GM23338 (cell line): Measurements from ENCODE around the gene SUCNR1. TPM values are rescaled to one million over a fixed set of nuclear protein-coding genes. Genes with fewer than 3 reads are reported as not detected.

Experiments used
- ATAC-seq: fragments of 200-7000 bp; cut with Tn5 transposase; 3 replicates; pipeline ENCODE4 v1.9.1; 2020
- DNase-seq: peaks from one replicate; pipeline ENCODE4 v3.0.0-alpha.2; 2015; ENCODE audit warnings: low spot score
- H2AFZ ChIP-seq: fragments of 200-600 bp; sonication (generic); 2 replicates; pipeline ENCODE4 v1.8.0; 2016; ENCODE audit warnings: antibody characterized with exemption, mild to moderate bottlenecking, moderate library complexity
- H3F3A ChIP-seq: fragments of 200-600 bp; sonication (generic); replicated peaks from 2 replicates; pipeline ENCODE4 v1.8.0; 2017; ENCODE audit warnings: antibody characterized with exemption, mixed run types, low read depth
- H3K27ac ChIP-seq: fragments of 200-600 bp; sonication (generic); 2 replicates; pipeline ENCODE4 v1.6.1; 2016; ENCODE audit warnings: low read depth
- H3K27me3 ChIP-seq: fragments of 200-600 bp; sonication (generic); 2 replicates; pipeline ENCODE4 v1.8.0; 2016; ENCODE audit warnings: mild to moderate bottlenecking, mixed run types, moderate library complexity; ENCODE audit not compliant: insufficient read depth
- H3K36me3 ChIP-seq: fragments of 200-600 bp; sonication (generic); 2 replicates; pipeline ENCODE4 v1.8.0; 2016; ENCODE audit warnings: mild to moderate bottlenecking; ENCODE audit not compliant: insufficient read depth
- H3K4me1 ChIP-seq: fragments of 200-600 bp; sonication (generic); 2 replicates; pipeline ENCODE4 v1.8.0; 2016; ENCODE audit warnings: mild to moderate bottlenecking, moderate library complexity; ENCODE audit not compliant: insufficient read depth
- H3K4me2 ChIP-seq: fragments of 200-600 bp; sonication (generic); 2 replicates; pipeline ENCODE4 v1.7.1; 2017; ENCODE audit warnings: mixed run types
- H3K4me3 ChIP-seq: fragments of 200-600 bp; sonication (generic); 2 replicates; pipeline ENCODE4 v1.6.1; 2016; ENCODE audit warnings: mixed run types
- H3K79me2 ChIP-seq: fragments of 200-600 bp; sonication (generic); replicated peaks from 2 replicates; pipeline ENCODE4 v1.8.0; 2017; ENCODE audit warnings: mild to moderate bottlenecking; ENCODE audit not compliant: insufficient read depth
- H3K9me2 ChIP-seq: fragments of 200-600 bp; sonication (generic); 2 replicates; pipeline ENCODE4 v1.8.0; 2017; ENCODE audit not compliant: insufficient read depth
- H4K20me1 ChIP-seq: fragments of 200-600 bp; sonication (generic); replicated peaks from 2 replicates; pipeline ENCODE4 v1.8.0; 2017; ENCODE audit warnings: mild to moderate bottlenecking; ENCODE audit not compliant: insufficient read depth
- H3K27ac Mint-ChIP-seq: 2 replicates; pipeline ENCODE4 v1.8.0; 2020; ENCODE audit warnings: inconsistent platforms, mild to moderate bottlenecking, moderate library complexity, mixed read lengths
- H3K27me3 Mint-ChIP-seq: 3 replicates; pipeline ENCODE4 v1.8.0; 2022; ENCODE audit warnings: low read depth, mild to moderate bottlenecking, moderate library complexity, mixed read lengths, inconsistent platforms; ENCODE audit not compliant: insufficient read depth, poor library complexity
- H3K36me3 Mint-ChIP-seq: 3 replicates; pipeline ENCODE4 v1.8.0; 2021; ENCODE audit warnings: low read depth, mild to moderate bottlenecking, inconsistent platforms, moderate library complexity, mixed read lengths
- H3K4me1 Mint-ChIP-seq: 3 replicates; pipeline ENCODE4 v1.8.0; 2020; ENCODE audit warnings: mild to moderate bottlenecking, inconsistent platforms, mixed read lengths
- H3K4me3 Mint-ChIP-seq: 3 replicates; pipeline ENCODE4 v1.8.0; 2021; ENCODE audit warnings: moderate library complexity, mild to moderate bottlenecking, inconsistent platforms, mixed read lengths
- H3K9me3 Mint-ChIP-seq: 3 replicates; pipeline ENCODE4 v1.8.0; 2020; ENCODE audit warnings: moderate library complexity, mild to moderate bottlenecking, inconsistent platforms, mixed read lengths
- CREB1 ChIP-seq: fragments of 250-450 bp; sonication (Bioruptor Pico); IDR thresholded peaks from 2 replicates; pipeline ENCODE4 v1.5.0; 2020; ENCODE audit warnings: low read depth, mild to moderate bottlenecking, moderate library complexity
- ETS1 ChIP-seq: IDR thresholded peaks from 2 replicates; pipeline ENCODE4 v1.6.1; 2016; ENCODE audit warnings: antibody characterized with exemption
- EZH2 ChIP-seq: fragments of 200-600 bp; sonication (generic); IDR thresholded peaks from one replicate; pipeline ENCODE4 v1.8.0; 2017; ENCODE audit warnings: antibody characterized with exemption, mild to moderate bottlenecking, low read depth; ENCODE audit not compliant: unreplicated experiment
- EZH2phosphoT487 ChIP-seq: fragments of 200-600 bp; sonication (generic); IDR thresholded peaks from one replicate; pipeline ENCODE4 v1.8.1; 2018; ENCODE audit warnings: antibody characterized with exemption; ENCODE audit not compliant: unreplicated experiment
- JUNB ChIP-seq: IDR thresholded peaks from one replicate; pipeline ENCODE4 v1.6.1; 2016; ENCODE audit warnings: antibody characterized with exemption; ENCODE audit not compliant: unreplicated experiment
- NANOG ChIP-seq: IDR thresholded peaks from 2 replicates; pipeline ENCODE4 v1.6.1; 2016; ENCODE audit warnings: antibody characterized with exemption, borderline replicate concordance
- POLR2AphosphoS5 ChIP-seq: IDR thresholded peaks from 2 replicates; pipeline ENCODE4 v1.6.1; 2016; ENCODE audit warnings: antibody characterized with exemption, low read depth
- REST ChIP-seq: IDR thresholded peaks from one replicate; pipeline ENCODE4 v1.6.1; 2018; ENCODE audit warnings: antibody characterized with exemption; ENCODE audit not compliant: unreplicated experiment
- ZNF331 ChIP-seq: fragments of 250-450 bp; sonication (Bioruptor Pico); IDR thresholded peaks from 2 replicates; pipeline ENCODE4 v1.5.0; 2020; ENCODE audit warnings: low read depth, mild to moderate bottlenecking, moderate library complexity
- ZNF462 ChIP-seq: fragments of 250-450 bp; sonication (Bioruptor Pico); IDR thresholded peaks from 2 replicates; pipeline ENCODE4 v1.5.0; 2020; ENCODE audit warnings: mild to moderate bottlenecking, moderate library complexity
- polyA plus RNA-seq: library from polyadenylated mRNA; unstranded; fragments of >200 nt; fragmentation: Nextera tagmentation; extraction: Ambion mirVana; gene quantifications from 2 replicates; pipeline ENCODE4 v1.2.1, GENCODE V29; 2016
- total RNA-seq: library from RNA; depleted of rRNA; stranded (reverse); fragments of >200 nt; shearing (Covaris generic); gene quantifications from 2 replicates; pipeline ENCODE4 v1.2.3, GENCODE V29; 2014

SUCNR1 gene
- total and polyA plus RNA-seq, 2 experiments from 2014 or later: not detected

GRCh38 chr3:151878465-151878864 lies 5.0 kb downstream of the SUCNR1 start (continued):
- TF ChIP-seq ZNF462 (CRISPR knock-in tag) (no peak), CREB1 (CRISPR knock-in tag) (no peak), JUNB (no peak), NANOG (no peak), POLR2AphosphoS5 (no peak), EZH2 (no peak)

GRCh38 chr3:151879037-151879436 lies 5.6 kb downstream of the SUCNR1 start:
- no peak overlapping the region for H3K27ac Mint-ChIP-seq
- no peaks in the 10 kb centered on the region for H3K36me3 Mint-ChIP-seq
- H3K9me3 Mint-ChIP-seq: no peaks in the 10 kb centered on the region
- Histone ChIP-seq H3K4me1 (no peaks in the 10 kb centered on the region), H3K4me2 (no peak overlapping the region), H2AFZ (no peak overlapping the region), H3K27me3 (no peaks in the 10 kb centered on the region), H3K9me2 (no peaks in the 10 kb centered on the region), H3K4me3 (no peak overlapping the region), H3F3A (no peaks in the 10 kb centered on the region), H4K20me1 (no peaks in the 10 kb centered on the region), H3K36me3 (no peaks in the 10 kb centered on the region), H3K79me2 (no peaks in the 10 kb centered on the region), H3K27ac (no peak overlapping the region)
- DNase-seq (no peak), ATAC-seq (no peak)
- no peaks in the 10 kb centered on the region for H3K27me3 Mint-ChIP-seq
- no peak overlapping the region for H3K4me3 Mint-ChIP-seq
- H3K4me1 Mint-ChIP-seq: peaks cover 2% of the 10 kb centered on the region; the same call in 1 of the 3 replicates
- no peak for TF ChIP-seq CREB1 (CRISPR knock-in tag)
- no peak for TF ChIP-seq ETS1
- no peak for TF ChIP-seq JUNB
- TF ChIP-seq REST: no peak
- TF ChIP-seq ZNF331 (CRISPR knock-in tag): no peak
- no peak for TF ChIP-seq EZH2
- no peak for TF ChIP-seq EZH2phosphoT487
